ENCODE data around the gene VOPP1. TPM values are rescaled to one million over a fixed set of nuclear protein-coding genes. Genes with fewer than 3 reads are reported as not detected.

VOPP1 gene
- total RNA-seq, 2 donors from 2014 or later: 70.3 to 73.4 TPM

- H3K4me1 ChIP-seq: no peaks in the 10 kb centered on the region
- H3K9me3 ChIP-seq: no peaks in the 10 kb centered on the region
- intact Hi-C loops (cut with DNase I): no loop called here
- H3K36me3 ChIP-seq: no peaks in the 10 kb centered on the region
- no peak for DNase-seq
- TF ChIP-seq CTCF (IDR thresholded peaks at IDR 0.05): no peak
- H3K9ac ChIP-seq (ENCODE audit: low read depth in 2 of 2, low read length in 2 of 2): no peak overlapping the region
- H3K27ac ChIP-seq: no peak overlapping the region
- H3K27me3 ChIP-seq: no peaks in the 10 kb centered on the region
- H3K4me3 ChIP-seq: no peak overlapping the region
These were observed 106.6 kb downstream of the VOPP1 start for GRCh38 chr7:55465691-55466090.

- no peak for DNase-seq
- H3K27me3 ChIP-seq: no peaks in the 10 kb centered on the region
- H3K36me3 ChIP-seq: no peaks in the 10 kb centered on the region
- TF ChIP-seq CTCF (IDR thresholded peaks at IDR 0.05): no peak
- H3K4me1 ChIP-seq: no peaks in the 10 kb centered on the region
- H3K9ac ChIP-seq (ENCODE audit: low read depth in 2 of 2, low read length in 2 of 2): no peak overlapping the region
- intact Hi-C loops (cut with DNase I): no loop called here
- H3K4me3 ChIP-seq: no peak overlapping the region
- H3K9me3 ChIP-seq: no peaks in the 10 kb centered on the region
- no peak overlapping the region for H3K27ac ChIP-seq
These were observed 107.9 kb downstream of the VOPP1 start for GRCh38 chr7:55464422-55464821.

GRCh38 chr7:55463686-55464262 is 108.5 kb downstream of the VOPP1 start:
- Histone ChIP-seq H3K4me3 (no peak overlapping the region), H3K9ac (ENCODE audit: low read depth in 2 of 2, low read length in 2 of 2) (no peak overlapping the region), H3K9me3 (no peaks in the 10 kb centered on the region), H3K4me1 (no peaks in the 10 kb centered on the region), H3K27me3 (no peaks in the 10 kb centered on the region), H3K36me3 (no peaks in the 10 kb centered on the region), H3K27ac (no peak overlapping the region)
- intact Hi-C loops (cut with DNase I): no loop called here
- no peak for TF ChIP-seq CTCF (IDR thresholded peaks at IDR 0.05)
- no peak for DNase-seq

GRCh38 chr7:55458351-55458750 is 114.0 kb downstream of the VOPP1 start:
- no peak for TF ChIP-seq CTCF (IDR thresholded peaks at IDR 0.05)
- intact Hi-C loops (cut with DNase I): loop anchor here (10.0 kb wide), 1 partner anchor 56 kb away; no protein-coding TSS in a partner anchor

GRCh38 chr7:55457801-55458200 is 114.5 kb downstream of the VOPP1 start:
- H3K9ac ChIP-seq (ENCODE audit: low read depth in 2 of 2, low read length in 2 of 2): no peak overlapping the region
- no peak for TF ChIP-seq CTCF (IDR thresholded peaks at IDR 0.05)
- H3K27me3 ChIP-seq: no peaks in the 10 kb centered on the region
- H3K4me3 ChIP-seq: no peak overlapping the region
- no peak overlapping the region for H3K27ac ChIP-seq
- H3K4me1 ChIP-seq: no peaks in the 10 kb centered on the region
- H3K9me3 ChIP-seq: no peaks in the 10 kb centered on the region
- DNase-seq: no peak
- H3K36me3 ChIP-seq: no peaks in the 10 kb centered on the region
- intact Hi-C loops (cut with DNase I): loop anchor here (10.0 kb wide), 1 partner anchor 57 kb away; no protein-coding TSS in a partner anchor

More at GRCh38 chr7:55458351-55458750, 114.0 kb downstream of the VOPP1 start:
- no peak for DNase-seq
- no peak overlapping the region for H3K4me3 ChIP-seq
- H3K27me3 ChIP-seq: no peaks in the 10 kb centered on the region
- H3K9ac ChIP-seq (ENCODE audit: low read depth in 2 of 2, low read length in 2 of 2): no peak overlapping the region
- H3K27ac ChIP-seq: no peak overlapping the region
- no peaks in the 10 kb centered on the region for H3K9me3 ChIP-seq
- H3K4me1 ChIP-seq: no peaks in the 10 kb centered on the region
- H3K36me3 ChIP-seq: no peaks in the 10 kb centered on the region
